Endothelial cell of umbilical vein (primary cell): Measurements from ENCODE around the gene GALNT9. TPM values are rescaled to one million over a fixed set of nuclear protein-coding genes. Genes with fewer than 3 reads are reported as not detected.

Experiments used
- BruUV-seq: library from RNA; stranded (reverse); fragments of 400-500 nt; replicated peaks from 2 replicates; lab custom pipeline; 2021; lab: Mats Ljungman, UMichigan
- CTCF ChIA-PET: fragments of 300-600, 350-600 bp; sonication (Branson Sonifier 250); formaldehyde crosslinking; loops from one replicate; lab custom pipeline; 2021; ENCODE audit warnings: antibody characterized with exemption, inconsistent platforms; lab: Charles Lee
- POLR2A ChIA-PET: fragments of 300-600, 350-600 bp; sonication (Branson Sonifier 250); formaldehyde crosslinking; loops from one replicate; lab custom pipeline; 2021; ENCODE audit warnings: antibody characterized with exemption, inconsistent platforms; lab: Charles Lee
- DNase-seq: peaks from one replicate; pipeline ENCODE4 v3.0.0-alpha.2; 2011; ENCODE audit warnings: low read depth, low spot score
- FAIRE-seq: peaks from 2 replicates; lab custom pipeline; 2011; peaks lifted over from hg19 to GRCh38; lab: Jason Lieb, UNC
- H2AFZ ChIP-seq: 2 replicates; pipeline ENCODE4 v1.6.0; 2012; ENCODE audit warnings: low read depth, low read length, control low read depth, inconsistent platforms
- H3K27ac ChIP-seq: 2 replicates; pipeline ENCODE4 v1.5.1; 2011; ENCODE audit warnings: low read depth, mild to moderate bottlenecking, control low read depth, low read length, moderate library complexity; ENCODE audit not compliant: insufficient read depth
- H3K27me3 ChIP-seq, 2 experiments: 2 replicates each; pipeline versions ENCODE4 v1.6.0 to v1.6.1; 2011; ENCODE audit warnings: low read length in 2 of 2, mixed read lengths in 1 of 2; ENCODE audit not compliant: control insufficient read depth in 2 of 2, insufficient read depth in 2 of 2
- H3K36me3 ChIP-seq, 2 experiments: 2 replicates in 1 of 2; 3 replicates in 1 of 2; pipeline ENCODE4 v1.5.1; 2011; ENCODE audit warnings: low read length in 2 of 2, mild to moderate bottlenecking in 1 of 2, moderate library complexity in 1 of 2; ENCODE audit not compliant: control insufficient read depth in 2 of 2, insufficient read depth in 2 of 2; ENCODE audit errors: extremely low read depth in 1 of 2
- H3K4me1 ChIP-seq: 3 replicates; pipeline ENCODE4 v1.5.1; 2011; ENCODE audit warnings: mild to moderate bottlenecking, low read length; ENCODE audit not compliant: control insufficient read depth, insufficient read depth; ENCODE audit errors: extremely low read depth
- H3K4me2 ChIP-seq: 2 replicates; pipeline ENCODE4 v1.6.1; 2011; ENCODE audit warnings: low read length, control low read depth, mixed read lengths; ENCODE audit not compliant: insufficient read depth
- H3K4me3 ChIP-seq, 3 experiments: fragments of 200-600 bp in 1 of 3; sonication (generic), shearing (Covaris generic) in 1 of 3; replicated peaks in 1 of 3; 2 replicates each; pipeline ENCODE4 v1.5.1; 2011 to 2016; ENCODE audit warnings: control low read depth in 3 of 3, low read length in 3 of 3, mild to moderate bottlenecking in 2 of 3, inconsistent platforms in 1 of 3, low read depth in 1 of 3, moderate library complexity in 1 of 3; ENCODE audit not compliant: insufficient read depth in 1 of 3
- H3K79me2 ChIP-seq: 2 replicates; pipeline ENCODE4 v1.6.0; 2012; ENCODE audit warnings: low read length, inconsistent platforms; ENCODE audit not compliant: control insufficient read depth, insufficient read depth
- H3K9ac ChIP-seq: replicated peaks from 2 replicates; pipeline ENCODE3; 2011; ENCODE audit warnings: low read length, control low read depth; ENCODE audit not compliant: insufficient read depth; ENCODE audit errors: extremely low read depth
- H3K9me1 ChIP-seq: replicated peaks from 3 replicates; pipeline ENCODE4 v1.6.0; 2011; ENCODE audit warnings: mild to moderate bottlenecking, low read length; ENCODE audit not compliant: control insufficient read depth, insufficient read depth; ENCODE audit errors: extremely low read depth
- H3K9me3 ChIP-seq: replicated peaks from 2 replicates; pipeline ENCODE4 v1.5.1; 2012; ENCODE audit warnings: low read length, inconsistent platforms; ENCODE audit not compliant: control insufficient read depth, insufficient read depth
- H4K20me1 ChIP-seq: replicated peaks from 2 replicates; pipeline ENCODE3; 2011; ENCODE audit warnings: mild to moderate bottlenecking, low read length; ENCODE audit not compliant: control insufficient read depth, insufficient read depth; ENCODE audit errors: extremely low read depth
- CTCF ChIP-seq, 2 donors: IDR thresholded peaks; 1 replicate in 1 of 2; 2 replicates in 1 of 2; pipeline ENCODE4 v1.5.1; 2011; ENCODE audit warnings: low read length in 2 of 2, mild to moderate bottlenecking in 2 of 2, moderate library complexity in 2 of 2, control low read depth in 1 of 2, inconsistent platforms in 1 of 2, low read depth in 1 of 2; ENCODE audit not compliant: insufficient read depth in 1 of 2; ENCODE audit errors: extremely low read depth in 1 of 2
- EZH2 ChIP-seq: IDR thresholded peaks from 2 replicates; pipeline ENCODE4 v1.6.1; 2012; ENCODE audit warnings: borderline replicate concordance, low read depth, mild to moderate bottlenecking, moderate library complexity, low read length, inconsistent platforms; ENCODE audit not compliant: severe bottlenecking
- FOS ChIP-seq: IDR thresholded peaks from 2 replicates; pipeline ENCODE4 v1.6.1; 2011; ENCODE audit warnings: mild to moderate bottlenecking, low read length, moderate library complexity, borderline replicate concordance; ENCODE audit not compliant: insufficient read depth
- GATA2 ChIP-seq: IDR thresholded peaks from 2 replicates; pipeline ENCODE4 v1.7.0; 2011; ENCODE audit warnings: low read depth, mild to moderate bottlenecking, moderate library complexity, mixed read lengths, low read length; ENCODE audit not compliant: insufficient read length, insufficient read depth
- JUN ChIP-seq: IDR thresholded peaks from 2 replicates; pipeline ENCODE4 v1.6.1; 2011; ENCODE audit warnings: borderline replicate concordance, low read depth; ENCODE audit not compliant: insufficient read length, insufficient read depth
- MAX ChIP-seq: IDR thresholded peaks from 2 replicates; pipeline ENCODE4 v1.6.1; 2011; ENCODE audit not compliant: insufficient read depth, insufficient read length
- MYC ChIP-seq: IDR thresholded peaks from one replicate; pipeline ENCODE4 v1.6.1; 2011; ENCODE audit warnings: mild to moderate bottlenecking, low read depth, low read length
- POLR2A ChIP-seq: IDR thresholded peaks from 2 replicates; pipeline ENCODE4 v1.6.1; 2012; ENCODE audit warnings: low read depth, mild to moderate bottlenecking, control low read depth, low read length
- POLR2AphosphoS5 ChIP-seq: IDR thresholded peaks from 2 replicates; pipeline ENCODE4 v1.6.1; 2012; ENCODE audit warnings: low read depth, mild to moderate bottlenecking, control low read depth, low read length, moderate library complexity; ENCODE audit not compliant: insufficient read depth
- dilution Hi-C: fragments of 300-500 bp; cut with MboI; formaldehyde crosslinking; loops from one replicate; pipeline ENCODE4 v1.15.0; 2019; ENCODE audit warnings: low sequenced_read_pairs; ENCODE audit not compliant: extremely low pct_ligation_motif_present
- intact Hi-C: fragments of 100-400 bp; cut with micrococcal nuclease; formaldehyde crosslinking; loops from one replicate; pipeline ENCODE4 v1.10.0; 2022
- polyA plus RNA-seq, 4 experiments: library from polyadenylated mRNA; depleted of rRNA in 3 of 4; stranded (reverse) in 3 of 4; unstranded in 1 of 4; fragments of >200 nt; gene quantifications; 2 replicates each; pipeline versions ENCODE4 v1.2.1 to v1.2.3, GENCODE V29; 2011 to 2012; ENCODE audit warnings: missing spikeins in 1 of 4
- total RNA-seq: library from RNA; stranded (reverse); gene quantifications from 2 replicates; pipeline ENCODE4 v1.2.3, GENCODE V29; 2021

The GALNT9 gene
- total and polyA plus RNA-seq, 2 donors (not counting 3 experiments of a cell fraction or from before 2014, with no cell fraction given), result 0.14 to 0.73 TPM

- H3K79me2 ChIP-seq, result no peaks in the 10 kb centered on the region
- H3K27ac ChIP-seq, result no peak overlapping the region
- POLR2A ChIA-PET, result no interaction called here
- CTCF ChIA-PET, result no interaction called here
- FAIRE-seq, result no peak
- H3K9me3 ChIP-seq, result no peaks in the 10 kb centered on the region
- no peaks in the 10 kb centered on the region for H3K4me1 ChIP-seq
- no peak overlapping the region for H3K4me3 ChIP-seq
- H2AFZ ChIP-seq, result no peak overlapping the region
- TF ChIP-seq MAX (no peak), EZH2 (no peak), GATA2 (no peak), MYC (no peak)
- no peaks in the 10 kb centered on the region for H3K36me3 ChIP-seq
- DNase-seq, result no peak
- no peaks in the 10 kb centered on the region for H3K27me3 ChIP-seq
- intact Hi-C loops (no loop called here), dilution Hi-C loops (no loop called here)
- no peaks in the 10 kb centered on the region for H3K9me1 ChIP-seq
- BruUV-seq, result no TSS peak
- H4K20me1 ChIP-seq, result no peaks in the 10 kb centered on the region
- H3K9ac ChIP-seq, result no peak overlapping the region
- H3K4me2 ChIP-seq, result no peak overlapping the region
These were observed 34.3 kb downstream of the GALNT9 start for GRCh38 chr12:132295101-132295526.

GRCh38 chr12:132294121-132295034 lies 35.0 kb downstream of the GALNT9 start:
- no peaks in the 10 kb centered on the region for H3K4me1 ChIP-seq
- H2AFZ ChIP-seq, result no peak overlapping the region
- no peaks in the 10 kb centered on the region for H4K20me1 ChIP-seq
- ChIA-PET POLR2A (interaction anchor here (0.6 kb wide), 1 partner anchor 94 kb away, joined by 5 read pairs; no protein-coding TSS in a partner anchor), CTCF (interaction anchor here (1.2 kb wide), 1 partner anchor 10 kb away, joined by 3 read pairs; no protein-coding TSS in a partner anchor)
- H3K4me2 ChIP-seq, result no peak overlapping the region
- no peak for FAIRE-seq
- dilution Hi-C loops (no loop called here), intact Hi-C loops (no loop called here)
- no peaks in the 10 kb centered on the region for H3K9me3 ChIP-seq
- no peak overlapping the region for H3K27ac ChIP-seq
- H3K9ac ChIP-seq, result no peak overlapping the region
- no TSS peak for BruUV-seq
- no peaks in the 10 kb centered on the region for H3K36me3 ChIP-seq
- TF ChIP-seq POLR2AphosphoS5 (no peak), GATA2 (no peak), POLR2A (no peak), MYC (no peak), MAX (no peak), JUN (no peak), CTCF (IDR thresholded peaks at IDR 0.05; ENCODE audit: extremely low read depth in 1 of 2, insufficient read depth in 1 of 2, low read depth in 1 of 2, low read length in 2 of 2) (no peak), FOS (no peak), EZH2 (no peak)
- no peak overlapping the region for H3K4me3 ChIP-seq
- no peak for DNase-seq
- no peaks in the 10 kb centered on the region for H3K27me3 ChIP-seq
- no peaks in the 10 kb centered on the region for H3K79me2 ChIP-seq
- no peaks in the 10 kb centered on the region for H3K9me1 ChIP-seq
